HepG2 (cell line): ENCODE measurements around the gene PAPOLB. TPM values are rescaled to one million over a fixed set of nuclear protein-coding genes. Genes with fewer than 3 reads are reported as not detected.

ENCODE experiments used
- ELF4 ChIP-seq: sonication (generic); formaldehyde crosslinking; IDR thresholded peaks from 2 replicates; pipeline ENCODE4 v1.5.0; 2020; ENCODE audit warnings: missing genetic modification reagents, mild to moderate bottlenecking, moderate library complexity, borderline replicate concordance
- HOXA3 ChIP-seq: sonication (generic); formaldehyde crosslinking; IDR thresholded peaks from 2 replicates; pipeline ENCODE4 v1.5.0; 2020; ENCODE audit warnings: missing genetic modification reagents
- MXI1 ChIP-seq: IDR thresholded peaks from 3 replicates; pipeline ENCODE4 v1.6.1; 2012; ENCODE audit warnings: low read depth, low read length, inconsistent platforms, borderline replicate concordance
- PAF1 ChIP-seq: IDR thresholded peaks from 2 replicates; pipeline ENCODE4 v1.6.1; 2016; ENCODE audit warnings: missing genetic modification reagents, missing compliant biosample characterization
- RELA ChIP-seq: sonication (generic); formaldehyde crosslinking; IDR thresholded peaks from 2 replicates; pipeline ENCODE4 v1.4.0; 2020; ENCODE audit warnings: missing genetic modification reagents
- ZSCAN12 ChIP-seq: sonication (generic); formaldehyde crosslinking; IDR thresholded peaks from 2 replicates; pipeline ENCODE4 v1.9.0; 2021; ENCODE audit warnings: mild to moderate bottlenecking, missing genetic modification reagents
- polyA plus RNA-seq, 8 experiments: library from polyadenylated mRNA; depleted of rRNA in 3 of 8; stranded (reverse) in 7 of 8; unstranded in 1 of 8; fragments of >200 nt; fragmentation: Illumina TruSeq in 4 of 8; extraction: Trizol in 4 of 8; gene quantifications; 2 replicates each; pipeline versions ENCODE4 v1.2.1 to v1.2.3, GENCODE V29; 2011 to 2016; ENCODE audit warnings: low read depth in 4 of 8, missing spikeins in 1 of 8, mixed read lengths in 1 of 8; ENCODE audit not compliant: insufficient read depth in 1 of 8
- total RNA-seq, 5 experiments: library from RNA; depleted of rRNA; stranded (reverse); fragments of >200 nt; fragmentation: Illumina TruSeq; extraction: Trizol; gene quantifications; 2 replicates each; pipeline ENCODE4 v1.2.3, GENCODE V29; 2016; ENCODE audit warnings: low read depth in 1 of 5
- TF ChIP-seq, protein P1 (sequence below): sonication (generic); formaldehyde crosslinking; IDR thresholded peaks from one replicate; pipeline ENCODE4 v1.5.1; 2020; ENCODE audit warnings: mild to moderate bottlenecking, missing genetic modification reagents; ENCODE audit errors: not compliant biosample characterization
- TF ChIP-seq, protein P2 (sequence below): sonication (generic); formaldehyde crosslinking; IDR thresholded peaks from 2 replicates; pipeline ENCODE4 v1.4.0; 2020; ENCODE audit warnings: missing genetic modification reagents
- TF ChIP-seq, protein P3 (sequence below): sonication (generic); formaldehyde crosslinking; IDR thresholded peaks from 2 replicates; pipeline ENCODE4 v1.4.0; 2020; ENCODE audit warnings: mild to moderate bottlenecking, missing genetic modification reagents

Gene PAPOLB
- total and polyA plus RNA-seq, 2 of the 13 experiments (the other 11 are each of a cell fraction or from before 2014, with no cell fraction given), result not detected

DNA sequence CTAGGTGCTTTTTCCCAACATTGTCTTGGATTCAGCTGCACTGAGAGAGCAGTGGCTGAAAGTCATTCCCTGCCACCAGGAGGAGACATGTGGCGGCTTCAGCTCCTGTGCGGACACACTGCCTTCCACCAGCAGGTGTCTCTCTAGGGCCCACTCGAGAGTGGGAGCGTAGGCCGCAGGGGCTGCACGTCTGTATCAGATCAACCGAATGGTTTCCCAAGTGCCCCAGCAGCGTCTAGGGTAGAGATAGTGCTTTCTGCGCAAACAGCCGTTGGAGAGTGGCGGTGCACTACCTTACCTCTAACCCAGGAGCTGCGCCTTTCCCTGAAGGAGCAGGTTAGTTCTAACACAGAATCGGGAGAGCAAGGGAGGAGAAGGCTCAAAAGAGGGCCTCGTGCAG is 31.7 kb downstream of the PAPOLB start (continued):
- TF ChIP-seq, protein P1, sequence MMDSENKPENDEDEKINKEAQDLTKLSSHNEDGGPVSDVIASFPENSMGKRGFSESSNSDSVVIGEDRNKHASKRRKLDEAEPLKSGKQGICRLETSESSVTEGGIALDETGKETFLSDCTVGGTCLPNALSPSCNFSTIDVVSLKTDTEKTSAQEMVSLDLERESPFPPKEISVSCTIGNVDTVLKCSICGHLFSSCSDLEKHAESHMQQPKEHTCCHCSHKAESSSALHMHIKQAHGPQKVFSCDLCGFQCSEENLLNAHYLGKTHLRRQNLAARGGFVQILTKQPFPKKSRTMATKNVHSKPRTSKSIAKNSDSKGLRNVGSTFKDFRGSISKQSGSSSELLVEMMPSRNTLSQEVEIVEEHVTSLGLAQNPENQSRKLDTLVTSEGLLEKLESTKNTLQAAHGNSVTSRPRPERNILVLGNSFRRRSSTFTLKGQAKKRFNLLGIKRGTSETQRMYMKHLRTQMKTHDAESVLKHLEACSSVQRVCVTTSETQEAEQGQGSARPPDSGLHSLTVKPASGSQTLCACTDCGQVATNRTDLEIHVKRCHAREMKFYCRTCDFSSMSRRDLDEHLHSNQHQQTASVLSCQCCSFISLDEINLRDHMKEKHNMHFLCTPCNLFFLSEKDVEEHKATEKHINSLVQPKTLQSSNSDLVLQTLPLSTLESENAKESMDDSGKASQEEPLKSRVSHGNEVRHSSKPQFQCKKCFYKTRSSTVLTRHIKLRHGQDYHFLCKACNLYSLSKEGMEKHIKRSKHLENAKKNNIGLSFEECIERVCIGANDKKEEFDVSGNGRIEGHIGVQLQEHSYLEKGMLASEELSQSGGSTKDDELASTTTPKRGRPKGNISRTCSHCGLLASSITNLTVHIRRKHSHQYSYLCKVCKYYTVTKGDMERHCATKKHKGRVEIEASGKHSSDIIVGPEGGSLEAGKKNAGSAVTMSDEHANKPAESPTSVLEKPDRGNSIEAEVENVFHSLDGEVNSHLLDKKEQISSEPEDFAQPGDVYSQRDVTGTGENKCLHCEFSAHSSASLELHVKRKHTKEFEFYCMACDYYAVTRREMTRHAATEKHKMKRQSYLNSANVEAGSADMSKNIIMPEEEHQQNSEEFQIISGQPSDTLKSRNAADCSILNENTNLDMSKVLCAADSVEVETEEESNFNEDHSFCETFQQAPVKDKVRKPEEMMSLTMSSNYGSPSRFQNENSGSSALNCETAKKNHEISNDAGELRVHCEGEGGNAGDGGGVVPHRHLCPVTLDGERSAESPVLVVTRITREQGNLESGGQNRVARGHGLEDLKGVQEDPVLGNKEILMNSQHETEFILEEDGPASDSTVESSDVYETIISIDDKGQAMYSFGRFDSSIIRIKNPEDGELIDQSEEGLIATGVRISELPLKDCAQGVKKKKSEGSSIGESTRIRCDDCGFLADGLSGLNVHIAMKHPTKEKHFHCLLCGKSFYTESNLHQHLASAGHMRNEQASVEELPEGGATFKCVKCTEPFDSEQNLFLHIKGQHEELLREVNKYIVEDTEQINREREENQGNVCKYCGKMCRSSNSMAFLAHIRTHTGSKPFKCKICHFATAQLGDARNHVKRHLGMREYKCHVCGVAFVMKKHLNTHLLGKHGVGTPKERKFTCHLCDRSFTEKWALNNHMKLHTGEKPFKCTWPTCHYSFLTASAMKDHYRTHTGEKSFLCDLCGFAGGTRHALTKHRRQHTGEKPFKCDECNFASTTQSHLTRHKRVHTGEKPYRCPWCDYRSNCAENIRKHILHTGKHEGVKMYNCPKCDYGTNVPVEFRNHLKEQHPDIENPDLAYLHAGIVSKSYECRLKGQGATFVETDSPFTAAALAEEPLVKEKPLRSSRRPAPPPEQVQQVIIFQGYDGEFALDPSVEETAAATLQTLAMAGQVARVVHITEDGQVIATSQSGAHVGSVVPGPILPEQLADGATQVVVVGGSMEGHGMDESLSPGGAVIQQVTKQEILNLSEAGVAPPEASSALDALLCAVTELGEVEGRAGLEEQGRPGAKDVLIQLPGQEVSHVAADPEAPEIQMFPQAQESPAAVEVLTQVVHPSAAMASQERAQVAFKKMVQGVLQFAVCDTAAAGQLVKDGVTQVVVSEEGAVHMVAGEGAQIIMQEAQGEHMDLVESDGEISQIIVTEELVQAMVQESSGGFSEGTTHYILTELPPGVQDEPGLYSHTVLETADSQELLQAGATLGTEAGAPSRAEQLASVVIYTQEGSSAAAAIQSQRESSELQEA (CRISPR knock-in tag), result no peak
- TF ChIP-seq, protein P2, sequence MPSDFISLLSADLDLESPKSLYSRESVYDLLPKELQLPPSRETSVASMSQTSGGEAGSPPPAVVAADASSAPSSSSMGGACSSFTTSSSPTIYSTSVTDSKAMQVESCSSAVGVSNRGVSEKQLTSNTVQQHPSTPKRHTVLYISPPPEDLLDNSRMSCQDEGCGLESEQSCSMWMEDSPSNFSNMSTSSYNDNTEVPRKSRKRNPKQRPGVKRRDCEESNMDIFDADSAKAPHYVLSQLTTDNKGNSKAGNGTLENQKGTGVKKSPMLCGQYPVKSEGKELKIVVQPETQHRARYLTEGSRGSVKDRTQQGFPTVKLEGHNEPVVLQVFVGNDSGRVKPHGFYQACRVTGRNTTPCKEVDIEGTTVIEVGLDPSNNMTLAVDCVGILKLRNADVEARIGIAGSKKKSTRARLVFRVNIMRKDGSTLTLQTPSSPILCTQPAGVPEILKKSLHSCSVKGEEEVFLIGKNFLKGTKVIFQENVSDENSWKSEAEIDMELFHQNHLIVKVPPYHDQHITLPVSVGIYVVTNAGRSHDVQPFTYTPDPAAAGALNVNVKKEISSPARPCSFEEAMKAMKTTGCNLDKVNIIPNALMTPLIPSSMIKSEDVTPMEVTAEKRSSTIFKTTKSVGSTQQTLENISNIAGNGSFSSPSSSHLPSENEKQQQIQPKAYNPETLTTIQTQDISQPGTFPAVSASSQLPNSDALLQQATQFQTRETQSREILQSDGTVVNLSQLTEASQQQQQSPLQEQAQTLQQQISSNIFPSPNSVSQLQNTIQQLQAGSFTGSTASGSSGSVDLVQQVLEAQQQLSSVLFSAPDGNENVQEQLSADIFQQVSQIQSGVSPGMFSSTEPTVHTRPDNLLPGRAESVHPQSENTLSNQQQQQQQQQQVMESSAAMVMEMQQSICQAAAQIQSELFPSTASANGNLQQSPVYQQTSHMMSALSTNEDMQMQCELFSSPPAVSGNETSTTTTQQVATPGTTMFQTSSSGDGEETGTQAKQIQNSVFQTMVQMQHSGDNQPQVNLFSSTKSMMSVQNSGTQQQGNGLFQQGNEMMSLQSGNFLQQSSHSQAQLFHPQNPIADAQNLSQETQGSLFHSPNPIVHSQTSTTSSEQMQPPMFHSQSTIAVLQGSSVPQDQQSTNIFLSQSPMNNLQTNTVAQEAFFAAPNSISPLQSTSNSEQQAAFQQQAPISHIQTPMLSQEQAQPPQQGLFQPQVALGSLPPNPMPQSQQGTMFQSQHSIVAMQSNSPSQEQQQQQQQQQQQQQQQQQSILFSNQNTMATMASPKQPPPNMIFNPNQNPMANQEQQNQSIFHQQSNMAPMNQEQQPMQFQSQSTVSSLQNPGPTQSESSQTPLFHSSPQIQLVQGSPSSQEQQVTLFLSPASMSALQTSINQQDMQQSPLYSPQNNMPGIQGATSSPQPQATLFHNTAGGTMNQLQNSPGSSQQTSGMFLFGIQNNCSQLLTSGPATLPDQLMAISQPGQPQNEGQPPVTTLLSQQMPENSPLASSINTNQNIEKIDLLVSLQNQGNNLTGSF, result no peak
- TF ChIP-seq MXI1 (0 out of 3 replicates have a peak, but pooled peaks have one; percentile 15), ZSCAN12 (CRISPR knock-in tag) (no peak), ELF4 (CRISPR knock-in tag) (no peak), RELA (CRISPR knock-in tag) (0 out of 2 replicates have a peak, but pooled peaks have one; percentile 77), PAF1 (no peak), HOXA3 (CRISPR knock-in tag) (peak; percentile 22; the same call in 1 of the 2 replicates)
- TF ChIP-seq, protein P3, sequence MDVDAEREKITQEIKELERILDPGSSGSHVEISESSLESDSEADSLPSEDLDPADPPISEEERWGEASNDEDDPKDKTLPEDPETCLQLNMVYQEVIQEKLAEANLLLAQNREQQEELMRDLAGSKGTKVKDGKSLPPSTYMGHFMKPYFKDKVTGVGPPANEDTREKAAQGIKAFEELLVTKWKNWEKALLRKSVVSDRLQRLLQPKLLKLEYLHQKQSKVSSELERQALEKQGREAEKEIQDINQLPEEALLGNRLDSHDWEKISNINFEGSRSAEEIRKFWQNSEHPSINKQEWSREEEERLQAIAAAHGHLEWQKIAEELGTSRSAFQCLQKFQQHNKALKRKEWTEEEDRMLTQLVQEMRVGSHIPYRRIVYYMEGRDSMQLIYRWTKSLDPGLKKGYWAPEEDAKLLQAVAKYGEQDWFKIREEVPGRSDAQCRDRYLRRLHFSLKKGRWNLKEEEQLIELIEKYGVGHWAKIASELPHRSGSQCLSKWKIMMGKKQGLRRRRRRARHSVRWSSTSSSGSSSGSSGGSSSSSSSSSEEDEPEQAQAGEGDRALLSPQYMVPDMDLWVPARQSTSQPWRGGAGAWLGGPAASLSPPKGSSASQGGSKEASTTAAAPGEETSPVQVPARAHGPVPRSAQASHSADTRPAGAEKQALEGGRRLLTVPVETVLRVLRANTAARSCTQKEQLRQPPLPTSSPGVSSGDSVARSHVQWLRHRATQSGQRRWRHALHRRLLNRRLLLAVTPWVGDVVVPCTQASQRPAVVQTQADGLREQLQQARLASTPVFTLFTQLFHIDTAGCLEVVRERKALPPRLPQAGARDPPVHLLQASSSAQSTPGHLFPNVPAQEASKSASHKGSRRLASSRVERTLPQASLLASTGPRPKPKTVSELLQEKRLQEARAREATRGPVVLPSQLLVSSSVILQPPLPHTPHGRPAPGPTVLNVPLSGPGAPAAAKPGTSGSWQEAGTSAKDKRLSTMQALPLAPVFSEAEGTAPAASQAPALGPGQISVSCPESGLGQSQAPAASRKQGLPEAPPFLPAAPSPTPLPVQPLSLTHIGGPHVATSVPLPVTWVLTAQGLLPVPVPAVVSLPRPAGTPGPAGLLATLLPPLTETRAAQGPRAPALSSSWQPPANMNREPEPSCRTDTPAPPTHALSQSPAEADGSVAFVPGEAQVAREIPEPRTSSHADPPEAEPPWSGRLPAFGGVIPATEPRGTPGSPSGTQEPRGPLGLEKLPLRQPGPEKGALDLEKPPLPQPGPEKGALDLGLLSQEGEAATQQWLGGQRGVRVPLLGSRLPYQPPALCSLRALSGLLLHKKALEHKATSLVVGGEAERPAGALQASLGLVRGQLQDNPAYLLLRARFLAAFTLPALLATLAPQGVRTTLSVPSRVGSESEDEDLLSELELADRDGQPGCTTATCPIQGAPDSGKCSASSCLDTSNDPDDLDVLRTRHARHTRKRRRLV (CRISPR knock-in tag), result no peak
